SK-N-MC (cell line): ENCODE results near the gene MOK.

ENCODE experiments used
- EZH2 ChIP-seq: fragments of 200-600 bp; sonication (generic); IDR thresholded peaks from one replicate; pipeline ENCODE4 v1.6.1; 2017; ENCODE audit warnings: antibody characterized with exemption
- FOXP2 ChIP-seq: optimal IDR thresholded peaks from 2 replicates; pipeline ENCODE3; 2011; ENCODE audit warnings: mild to moderate bottlenecking, moderate library complexity; ENCODE audit not compliant: insufficient read depth; ENCODE audit errors: extremely low read length, control extremely low read depth
- POLR2AphosphoS5 ChIP-seq: IDR thresholded peaks from 2 replicates; pipeline ENCODE4 v1.6.1; 2012; ENCODE audit warnings: mild to moderate bottlenecking, low read depth, low read length, borderline replicate concordance

GRCh38 chr14:102325791-102326345 lies 20.9 kb upstream of the MOK start:
- TF ChIP-seq POLR2AphosphoS5 (no peak), EZH2 (no peak), FOXP2 (no peak)
